Neural progenitor cell (in vitro differentiated cells): Measurements from ENCODE around the gene RBM17. TPM values are rescaled to one million over a fixed set of nuclear protein-coding genes. Genes with fewer than 3 reads are reported as not detected.
"Not testable (repeated sequence)": the region's sequence is repeated elsewhere in the genome, so short reads cannot be mapped to it uniquely, and the experiment has no call there.

Experiments
- DNase-seq: peaks from one replicate; pipeline ENCODE4 v3.0.0-alpha.2; 2016; ENCODE audit warnings: low spot score
- H2AFZ ChIP-seq: fragments of 200-600 bp; sonication (generic); replicated peaks from 2 replicates; pipeline ENCODE4 v1.6.1; 2016; ENCODE audit warnings: antibody characterized with exemption
- H3F3A ChIP-seq: fragments of 200-600 bp; sonication (generic); 2 replicates; pipeline ENCODE4 v1.6.1; 2016; ENCODE audit warnings: antibody characterized with exemption, low read depth
- H3K27ac ChIP-seq: fragments of 200-600 bp; sonication (generic); 2 replicates; pipeline ENCODE4 v1.5.1; 2016; ENCODE audit warnings: mild to moderate bottlenecking
- H3K27me3 ChIP-seq: fragments of 200-600 bp; sonication (generic); 2 replicates; pipeline ENCODE4 v1.6.1; 2016; ENCODE audit warnings: mild to moderate bottlenecking, moderate library complexity
- H3K36me3 ChIP-seq: fragments of 200-600 bp; sonication (generic); 2 replicates; pipeline ENCODE4 v1.5.1; 2016
- H3K4me1 ChIP-seq: fragments of 200-600 bp; sonication (generic); 2 replicates; pipeline ENCODE4 v1.6.1; 2016; ENCODE audit warnings: mixed run types
- H3K4me2 ChIP-seq: fragments of 200-600 bp; sonication (generic); 2 replicates; pipeline ENCODE4 v1.6.1; 2016
- H3K4me3 ChIP-seq: fragments of 200-600 bp; sonication (generic); 2 replicates; pipeline ENCODE4 v1.5.1; 2016
- H3K79me2 ChIP-seq: fragments of 200-600 bp; sonication (generic); 2 replicates; pipeline ENCODE4 v1.6.1; 2016; ENCODE audit warnings: low read depth
- H3K9ac ChIP-seq: fragments of 200-600 bp; sonication (generic); 2 replicates; pipeline ENCODE4 v1.6.1; 2016
- H3K9me3 ChIP-seq: fragments of 200-600 bp; sonication (generic); 2 replicates; pipeline ENCODE4 v1.5.1; 2016; ENCODE audit warnings: low read depth
- H4K20me1 ChIP-seq: fragments of 200-600 bp; sonication (generic); 2 replicates; pipeline ENCODE4 v1.6.1; 2016; ENCODE audit warnings: low read depth
- H3K27ac Mint-ChIP-seq: 3 replicates; pipeline ENCODE4 v1.8.0; 2021; ENCODE audit warnings: mixed read lengths
- H3K27me3 Mint-ChIP-seq: 2 replicates; pipeline ENCODE4 v1.8.0; 2022; ENCODE audit warnings: low read depth, mild to moderate bottlenecking, inconsistent platforms, moderate library complexity, mixed read lengths; ENCODE audit not compliant: insufficient read depth
- H3K36me3 Mint-ChIP-seq: 3 replicates; pipeline ENCODE4 v1.8.0; 2021; ENCODE audit warnings: mixed read lengths
- H3K4me1 Mint-ChIP-seq: 3 replicates; pipeline ENCODE4 v1.8.0; 2021; ENCODE audit warnings: mixed read lengths
- H3K4me3 Mint-ChIP-seq: 3 replicates; pipeline ENCODE4 v1.8.0; 2021; ENCODE audit warnings: mild to moderate bottlenecking, moderate library complexity, mixed read lengths
- H3K9me3 Mint-ChIP-seq: 3 replicates; pipeline ENCODE4 v1.8.0; 2020; ENCODE audit warnings: mixed read lengths
- CTCF ChIP-seq: fragments of 200-600 bp; sonication (generic); IDR thresholded peaks from 2 replicates; pipeline ENCODE4 v1.5.1; 2017; ENCODE audit warnings: antibody characterized with exemption, mild to moderate bottlenecking
- EZH2 ChIP-seq: fragments of 200-600 bp; sonication (generic); IDR thresholded peaks from 2 replicates; pipeline ENCODE4 v1.6.1; 2017; ENCODE audit warnings: antibody characterized with exemption, mild to moderate bottlenecking, moderate library complexity
- EZH2phosphoT487 ChIP-seq: fragments of 200-600 bp; sonication (generic); IDR thresholded peaks from 2 replicates; pipeline ENCODE4 v1.6.1; 2017; ENCODE audit warnings: antibody characterized with exemption
- microRNA-seq: library from miRNA; unstranded; fragments of <30 nt; microRNA quantifications from one replicate; pipeline ENCODE4, GENCODE V29; 2016
- small RNA-seq: library from RNA; depleted of rRNA; stranded (forward); fragments of <200 nt; gene quantifications from one replicate; pipeline ENCODE3, GENCODE V24; 2015
- total RNA-seq: library from RNA; depleted of rRNA; stranded (reverse); fragments of >200 nt; gene quantifications from 2 replicates; pipeline ENCODE4 v1.2.3, GENCODE V29; 2015; ENCODE audit warnings: low replicate concordance

The RBM17 gene
- total RNA-seq, 1 donor from 2014 or later: 73.6 TPM

- Histone ChIP-seq H3K27ac (no peak overlapping the region), H3K4me3 (peak overlapping the region; percentile 42), H3K9ac (no peak overlapping the region), H3F3A (peaks cover 15% of the 10 kb centered on the region), H3K4me2 (peak overlapping the region; percentile 79), H4K20me1 (peaks cover 55% of the 10 kb centered on the region), H3K36me3 (no peaks in the 10 kb centered on the region), H3K4me1 (peaks cover 14% of the 10 kb centered on the region), H3K27me3 (no peaks in the 10 kb centered on the region), H3K79me2 (peaks cover 18% of the 10 kb centered on the region), H3K9me3 (no peaks in the 10 kb centered on the region), H2AFZ (no peak overlapping the region)
- Mint-ChIP-seq H3K27me3 (no peaks in the 10 kb centered on the region), H3K4me1 (peaks cover 31% of the 10 kb centered on the region), H3K36me3 (peaks cover 13% of the 10 kb centered on the region), H3K4me3 (peak overlapping the region; percentile 89), H3K9me3 (no peaks in the 10 kb centered on the region), H3K27ac (peak overlapping the region; percentile 83)
- TF ChIP-seq CTCF (no peak), EZH2phosphoT487 (no peak), EZH2 (no peak)
- DNase-seq: no peak
These were observed 75.6 kb downstream of the RBM17 start for GRCh38 chr10:6164271-6165095.

- Histone ChIP-seq H3K9ac (no peak overlapping the region), H3K4me1 (peaks cover 14% of the 10 kb centered on the region), H3K27me3 (no peaks in the 10 kb centered on the region), H3K9me3 (no peaks in the 10 kb centered on the region), H3K4me2 (no peak overlapping the region), H3K4me3 (no peak overlapping the region), H3K27ac (no peak overlapping the region), H3F3A (peaks cover 15% of the 10 kb centered on the region), H3K79me2 (peaks cover 24% of the 10 kb centered on the region), H4K20me1 (peaks cover 62% of the 10 kb centered on the region), H2AFZ (no peak overlapping the region), H3K36me3 (no peaks in the 10 kb centered on the region)
- Mint-ChIP-seq H3K4me3 (peak overlapping the region; percentile 89), H3K4me1 (peaks cover 35% of the 10 kb centered on the region), H3K27ac (no peak overlapping the region), H3K36me3 (peaks cover 13% of the 10 kb centered on the region), H3K9me3 (no peaks in the 10 kb centered on the region), H3K27me3 (no peaks in the 10 kb centered on the region)
- TF ChIP-seq EZH2phosphoT487 (no peak), EZH2 (no peak), CTCF (no peak)
- no peak for DNase-seq
These were observed 76.4 kb downstream of the RBM17 start for GRCh38 chr10:6165221-6165725.

GRCh38 chr10:6165933-6166332 lies 77.1 kb downstream of the RBM17 start:
- H3K9ac ChIP-seq, H3K9me3 Mint-ChIP-seq, H3K4me3 Mint-ChIP-seq, H2AFZ ChIP-seq, H3K4me3 ChIP-seq, DNase-seq, H3K27ac ChIP-seq, H3K9me3 ChIP-seq, H3K27me3 ChIP-seq, H3K27me3 Mint-ChIP-seq, H3K27ac Mint-ChIP-seq, H3K4me2 ChIP-seq, H3K36me3 ChIP-seq: not testable (repeated sequence)
- peaks cover 13% of the 10 kb centered on the region for H3K36me3 Mint-ChIP-seq
- Histone ChIP-seq H4K20me1 (peaks cover 69% of the 10 kb centered on the region), H3F3A (peaks cover 15% of the 10 kb centered on the region), H3K79me2 (peaks cover 28% of the 10 kb centered on the region), H3K4me1 (peaks cover 14% of the 10 kb centered on the region)
- peaks cover 40% of the 10 kb centered on the region for H3K4me1 Mint-ChIP-seq

Small RNA genes within 50 kb of the gene (microRNA-seq; reads per million reads assigned to microRNA genes)
- gene MIR3155A (not detected), gene MIR3155B (not detected)

Small RNA genes within 50 kb of the gene (small RNA-seq; reads per million reads assigned to genes)
- gene MIR3155A: not detected

Other genes with a start within 250 kb of the RBM17 start
- gene ANKRD16, start 199.1 kb upstream of the RBM17 start, total RNA-seq: 5.9 and 18.1 TPM in 2 replicates
- gene FBH1, start 198.8 kb upstream of the RBM17 start, total RNA-seq: 37.7 and 59.6 TPM in 2 replicates
- not detected in 2 replicates for gene IL15RA, start 111.5 kb upstream of the RBM17 start, total RNA-seq
- not detected in 2 replicates for gene IL2RA, start 26.7 kb upstream of the RBM17 start, total RNA-seq
- gene PFKFB3, start 113.9 kb downstream of the RBM17 start, total RNA-seq: 28.8 and 52.2 TPM in 2 replicates